CD4-positive, alpha-beta T cell treated with Interferon alpha-2 for 1 hour (primary cell): ENCODE data around the gene DOCK3.
"Not testable (repeated sequence)": the region's sequence is repeated elsewhere in the genome, so short reads cannot be mapped to it uniquely, and the experiment has no call there.

Experiments used
- DNase-seq, 2 donors: peaks; one replicate each; pipeline ENCODE4 v3.0.0-alpha.2; 2020 to 2022

The DOCK3 gene

GRCh38 chr3:50652709-50653108, 22.0 kb upstream of the DOCK3 start:
- peak; percentile 48 to 70 for DNase-seq

GRCh38 chr3:50653937-50654595, 20.7 kb upstream of the DOCK3 start:
- DNase-seq = no peak

GRCh38 chr3:50655009-50655830, 19.5 kb upstream of the DOCK3 start:
- no peak for DNase-seq

GRCh38 chr3:50656417-50657195, 18.1 kb upstream of the DOCK3 start:
- no peak for DNase-seq

- DNase-seq = no peak
Observed at GRCh38 chr3:50657407-50657806, 17.3 kb upstream of the DOCK3 start.

- no peak for DNase-seq
Observed at GRCh38 chr3:50657816-50658215, 16.9 kb upstream of the DOCK3 start.

- no peak for DNase-seq
Observed at GRCh38 chr3:50658416-50658815, 16.3 kb upstream of the DOCK3 start.

GRCh38 chr3:50658831-50659230, 15.9 kb upstream of the DOCK3 start:
- no peak for DNase-seq

GRCh38 chr3:50660386-50660785, 14.3 kb upstream of the DOCK3 start:
- DNase-seq = no peak

- DNase-seq = no peak
Observed at GRCh38 chr3:50661321-50661837, 13.3 kb upstream of the DOCK3 start.

- DNase-seq = no peak
Observed at GRCh38 chr3:50662408-50662807, 12.3 kb upstream of the DOCK3 start.

GRCh38 chr3:50665081-50665840, 9.5 kb upstream of the DOCK3 start:
- no peak for DNase-seq

- DNase-seq = not testable (repeated sequence)
Observed at GRCh38 chr3:50665841-50666115, 8.9 kb upstream of the DOCK3 start.

GRCh38 chr3:50666837-50667236, 7.9 kb upstream of the DOCK3 start:
- no peak for DNase-seq

GRCh38 chr3:50671331-50671730, 3.4 kb upstream of the DOCK3 start:
- DNase-seq = no peak

GRCh38 chr3:50672656-50673055, 2.1 kb upstream of the DOCK3 start:
- DNase-seq = no peak

GRCh38 chr3:50673931-50674330, 796 bp upstream of the DOCK3 start:
- DNase-seq = no peak

- DNase-seq = peak; percentile 28 to 58
Observed at GRCh38 chr3:50675179-50676030, 678 bp downstream of the DOCK3 start.

GRCh38 chr3:50676031-50676705, 1.4 kb downstream of the DOCK3 start:
- DNase-seq = no peak

GRCh38 chr3:50687127-50687751, 12.5 kb downstream of the DOCK3 start:
- no peak for DNase-seq

GRCh38 chr3:50687916-50688315, 13.2 kb downstream of the DOCK3 start:
- no peak for DNase-seq
